HG03354 (cell line): ENCODE data around the gene GASK1B.

Source experiments
- ATAC-seq: cut with Tn5 transposase; IDR thresholded peaks from one replicate; pipeline ENCODE4 v1.9.1; 2021; ENCODE audit warnings: mild to moderate bottlenecking; ENCODE audit not compliant: unreplicated experiment, poor library complexity, severe bottlenecking

Gene GASK1B

DNA sequence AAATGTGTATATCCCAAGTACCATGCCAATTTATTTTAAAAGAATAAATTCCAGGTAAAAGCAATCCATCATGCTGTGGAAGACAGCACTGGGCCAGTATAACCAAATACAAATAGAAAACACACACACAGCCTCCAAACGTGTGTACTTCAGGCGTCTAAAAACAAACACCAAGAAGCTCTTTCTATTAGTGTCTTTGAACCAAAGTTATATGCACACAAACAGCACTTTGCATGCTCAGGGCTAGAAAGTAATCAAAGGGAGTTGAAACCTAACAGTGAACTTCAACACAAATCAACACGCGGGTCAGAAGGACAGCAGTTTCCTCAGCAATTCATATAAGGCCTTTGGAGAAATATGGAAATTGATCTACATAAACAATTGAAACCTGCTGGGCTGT is 15.4 kb downstream of the GASK1B start:
- ATAC-seq: no peak

DNA sequence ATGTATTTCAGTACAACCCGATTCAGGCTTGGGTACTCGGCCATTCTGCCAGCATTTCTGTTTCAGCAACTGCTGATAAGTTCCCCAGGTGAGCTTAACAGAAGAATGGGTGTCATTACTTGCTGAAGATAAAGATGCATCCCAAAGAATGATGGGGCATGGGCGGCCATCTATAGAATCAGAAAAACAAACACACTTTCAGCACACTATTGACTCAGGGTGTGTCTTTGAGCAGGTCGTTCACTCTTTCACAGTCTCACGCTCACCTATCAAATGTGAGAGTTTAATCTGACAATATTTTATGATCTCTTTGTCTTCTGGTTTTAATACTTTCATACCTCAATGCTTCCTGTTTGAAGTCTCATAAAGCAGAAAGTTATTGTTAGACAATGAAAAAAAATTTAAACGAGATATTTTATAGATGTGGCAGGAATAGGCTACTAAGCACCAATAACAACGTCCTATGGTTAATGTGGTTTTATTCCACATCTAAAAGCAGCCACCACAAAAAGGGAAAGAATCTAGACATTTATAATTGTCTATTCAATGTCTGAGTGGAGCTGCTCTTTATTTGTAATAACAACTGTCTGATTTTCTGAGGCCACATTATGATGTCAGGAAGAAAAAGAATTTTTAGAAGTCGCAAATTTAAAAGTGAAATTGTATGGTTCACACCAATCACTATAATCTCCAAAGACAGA is 17.0 kb downstream of the GASK1B start:
- ATAC-seq: no peak

DNA sequence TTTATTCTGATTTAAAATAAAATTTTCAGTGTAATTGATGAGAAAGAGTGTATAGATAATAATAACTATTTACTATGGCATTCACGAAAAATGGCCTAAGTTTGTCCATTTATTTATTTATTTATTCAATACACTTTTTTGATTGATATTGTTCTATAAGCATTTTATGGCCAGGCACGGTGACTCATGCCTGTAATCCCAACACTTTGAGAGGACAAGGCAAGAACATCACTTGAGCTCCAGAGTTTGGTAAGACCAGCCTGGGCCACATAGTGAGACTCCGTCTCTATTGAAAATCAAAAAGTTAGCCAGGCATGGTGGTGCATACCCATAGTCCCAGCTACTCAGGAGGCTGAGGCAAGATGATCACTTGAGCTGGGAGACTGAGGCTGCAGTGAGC is 25.7 kb downstream of the GASK1B start:
- ATAC-seq: no peak

DNA sequence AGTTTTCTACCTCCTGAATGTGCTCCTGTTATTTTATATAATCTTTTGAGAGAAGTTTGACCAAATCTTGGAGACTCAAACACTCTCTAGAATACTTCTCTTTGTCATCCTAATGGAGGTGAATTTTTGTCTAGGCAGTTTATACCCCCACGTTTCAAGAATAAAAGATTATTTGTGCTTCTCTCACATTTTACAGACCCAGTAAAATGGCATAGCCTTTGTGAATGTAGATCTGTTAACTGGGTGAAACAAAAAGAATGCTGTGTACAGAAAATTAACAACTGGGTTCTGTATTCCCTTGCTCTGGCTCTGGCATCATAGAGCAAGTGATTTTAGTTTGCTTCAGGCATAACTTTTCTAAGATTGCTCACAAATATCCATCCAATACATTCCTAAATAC is 26.1 kb downstream of the GASK1B start:
- ATAC-seq: no peak

DNA sequence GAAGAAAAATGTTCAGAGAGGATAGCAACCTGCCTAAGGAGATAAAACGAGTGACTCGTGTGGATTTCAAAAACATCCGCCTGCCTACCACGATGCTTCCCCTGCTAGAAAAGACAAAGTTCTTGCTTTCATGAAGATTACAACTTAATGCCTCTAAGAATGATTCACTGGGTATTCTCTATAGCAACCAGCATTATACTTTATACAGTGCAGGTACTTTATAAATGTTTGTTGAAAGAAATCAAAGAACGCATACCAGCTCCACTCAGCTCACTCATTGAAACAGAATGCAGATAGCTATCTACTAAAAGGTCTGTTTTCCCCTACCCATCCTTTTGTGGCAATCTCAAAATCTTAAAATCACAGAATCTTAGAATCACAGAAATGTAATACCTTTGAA is 33.7 kb downstream of the GASK1B start:
- ATAC-seq: no peak

DNA sequence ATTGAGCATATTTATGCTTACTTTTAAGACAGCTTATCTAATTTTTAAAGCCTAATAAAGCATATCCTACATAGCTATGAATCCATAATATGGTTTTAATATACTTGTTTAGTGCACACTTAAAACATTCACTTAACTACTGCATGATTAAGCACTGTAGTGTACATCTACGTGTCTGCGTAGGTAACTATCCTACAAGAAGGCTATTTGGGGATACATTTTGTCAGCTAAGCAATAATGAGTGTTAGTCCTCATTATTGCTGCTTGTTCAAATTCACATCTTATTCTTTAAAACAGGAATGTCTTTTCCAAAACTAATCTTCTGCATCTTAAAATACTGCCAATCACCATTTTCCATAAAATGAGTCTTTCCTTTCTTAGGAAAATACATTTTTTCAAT is 38.6 kb downstream of the GASK1B start:
- no peak for ATAC-seq

DNA sequence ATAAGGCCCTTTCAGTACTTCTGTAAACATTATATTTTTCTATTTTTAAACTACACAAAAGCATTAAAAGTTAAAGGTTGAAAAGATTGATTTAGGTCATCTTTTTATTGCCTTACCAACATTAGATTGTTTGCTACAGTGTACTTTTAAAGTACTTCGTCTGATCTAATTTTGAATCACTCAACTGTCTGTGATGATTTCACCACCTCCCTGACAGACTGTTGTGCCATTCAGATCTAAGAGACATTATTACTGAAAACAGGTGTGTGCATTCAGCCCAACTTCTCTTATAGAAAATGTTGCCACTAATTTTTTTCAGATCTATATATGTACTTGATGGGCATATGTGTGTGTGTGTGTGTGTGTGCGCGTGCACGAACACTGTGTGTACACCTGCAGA is 39.3 kb downstream of the GASK1B start:
- ATAC-seq: no peak

DNA sequence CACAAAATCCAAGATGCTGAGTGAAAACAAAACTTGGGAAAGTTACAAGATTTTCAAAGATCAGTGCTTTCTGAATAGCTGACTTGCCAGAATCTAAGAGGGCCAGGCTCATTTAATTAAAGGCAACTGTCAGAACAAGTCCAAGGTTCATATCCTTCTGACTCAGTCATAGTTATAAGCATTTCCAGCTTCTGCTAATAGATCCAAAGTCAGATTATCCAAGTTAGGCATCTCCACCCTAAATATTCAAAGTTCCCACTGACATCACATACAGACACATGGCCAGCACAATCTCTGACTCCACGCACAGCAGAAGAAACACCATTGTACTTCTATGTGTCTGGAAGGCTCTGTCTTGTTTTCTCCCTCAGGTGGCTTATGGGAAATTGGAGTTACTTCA is 41.8 kb downstream of the GASK1B start:
- no peak for ATAC-seq

DNA sequence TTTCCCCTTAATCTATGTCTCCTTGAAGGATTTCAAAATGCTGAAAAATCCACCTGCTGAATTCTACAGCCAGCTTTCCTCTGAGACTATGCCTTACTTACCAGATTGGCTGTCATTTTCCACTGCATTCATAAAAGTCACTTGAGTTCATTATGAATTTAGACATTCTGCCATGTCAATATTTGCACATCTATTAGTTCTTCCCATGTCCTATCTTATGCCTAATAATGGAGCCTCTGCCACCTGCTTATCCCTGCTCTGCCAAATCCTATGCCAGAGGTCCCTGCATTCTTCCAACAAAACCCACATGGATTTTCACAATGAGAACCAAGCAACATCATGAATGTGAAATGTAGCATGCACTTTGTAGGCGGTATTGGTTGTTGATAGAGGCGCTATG is 42.6 kb downstream of the GASK1B start:
- no peak for ATAC-seq

DNA sequence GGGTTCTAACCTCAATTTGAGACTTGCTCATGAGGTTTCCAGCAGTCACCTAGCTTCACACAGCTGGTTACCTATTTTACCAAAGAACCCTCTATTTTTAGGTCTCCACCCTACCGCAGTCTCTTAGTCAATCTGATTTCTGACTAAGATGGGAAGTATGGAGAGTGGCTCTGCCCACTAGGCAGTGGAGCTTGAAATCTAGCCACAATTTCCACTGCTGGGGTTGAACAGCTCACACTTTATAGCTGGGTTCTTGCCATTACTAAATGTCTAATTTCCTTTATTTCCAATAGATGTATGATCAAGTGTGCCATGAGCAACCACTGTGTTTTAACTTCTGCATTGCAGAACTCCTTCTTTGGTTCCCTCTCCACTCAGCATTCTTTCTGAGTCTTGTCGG is 43.1 kb downstream of the GASK1B start:
- peak; percentile 95 for ATAC-seq

DNA sequence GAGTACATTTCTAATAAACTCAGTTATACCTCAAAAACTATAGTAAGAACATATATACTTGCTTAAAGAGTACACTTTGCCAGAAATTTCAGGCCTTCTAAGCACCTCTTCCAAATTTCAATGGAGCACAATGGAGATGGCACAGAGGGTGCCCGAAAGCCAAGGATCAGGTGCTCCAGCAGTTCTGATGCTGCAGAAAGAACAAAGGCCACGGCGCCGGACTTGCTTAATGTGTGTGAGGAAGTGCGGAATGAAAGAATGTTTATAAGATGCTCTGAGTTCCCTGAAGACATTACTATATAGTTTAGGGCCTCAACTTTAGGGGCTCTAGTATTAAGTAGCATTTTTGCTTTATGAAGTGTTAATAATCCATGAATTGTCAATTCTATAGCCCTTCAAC is 44.3 kb downstream of the GASK1B start:
- no peak for ATAC-seq

DNA sequence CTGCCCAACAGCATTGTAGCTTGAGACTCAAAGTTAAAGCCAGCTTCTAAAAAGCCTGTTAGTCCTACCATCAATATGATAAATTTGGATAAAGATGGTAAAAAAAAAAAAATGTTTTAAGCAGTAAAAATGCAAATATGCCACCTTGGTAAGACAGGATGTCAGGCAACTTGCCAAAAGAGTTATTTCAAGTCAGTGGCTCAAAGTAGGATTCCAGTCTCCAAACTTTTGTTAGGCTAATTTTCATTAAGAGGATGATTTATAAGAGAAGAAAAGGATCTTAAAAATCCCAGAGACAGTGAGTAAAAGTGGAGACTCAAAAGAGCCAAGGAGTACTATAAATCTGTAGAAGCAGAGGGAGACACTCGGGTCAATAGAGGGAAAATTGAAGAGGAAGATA is 47.5 kb downstream of the GASK1B start:
- no peak for ATAC-seq
